GM20000 (cell line): Measurements from ENCODE around the gene POU2AF1.

Source experiments
- DNase-seq: peaks from one replicate; pipeline ENCODE4 v3.0.0; 2012; ENCODE audit warnings: low spot score
- TF ChIP-seq, protein P1 (sequence below): IDR thresholded peaks from 2 replicates; pipeline ENCODE4 v1.5.1; 2012; ENCODE audit warnings: mild to moderate bottlenecking, control low read depth; ENCODE audit errors: extremely low read depth, missing control alignments

POU2AF1 gene

GRCh38 chr11:111339758-111340388 is 39.2 kb downstream of the POU2AF1 start:
- DNase-seq, result no peak

DNA sequence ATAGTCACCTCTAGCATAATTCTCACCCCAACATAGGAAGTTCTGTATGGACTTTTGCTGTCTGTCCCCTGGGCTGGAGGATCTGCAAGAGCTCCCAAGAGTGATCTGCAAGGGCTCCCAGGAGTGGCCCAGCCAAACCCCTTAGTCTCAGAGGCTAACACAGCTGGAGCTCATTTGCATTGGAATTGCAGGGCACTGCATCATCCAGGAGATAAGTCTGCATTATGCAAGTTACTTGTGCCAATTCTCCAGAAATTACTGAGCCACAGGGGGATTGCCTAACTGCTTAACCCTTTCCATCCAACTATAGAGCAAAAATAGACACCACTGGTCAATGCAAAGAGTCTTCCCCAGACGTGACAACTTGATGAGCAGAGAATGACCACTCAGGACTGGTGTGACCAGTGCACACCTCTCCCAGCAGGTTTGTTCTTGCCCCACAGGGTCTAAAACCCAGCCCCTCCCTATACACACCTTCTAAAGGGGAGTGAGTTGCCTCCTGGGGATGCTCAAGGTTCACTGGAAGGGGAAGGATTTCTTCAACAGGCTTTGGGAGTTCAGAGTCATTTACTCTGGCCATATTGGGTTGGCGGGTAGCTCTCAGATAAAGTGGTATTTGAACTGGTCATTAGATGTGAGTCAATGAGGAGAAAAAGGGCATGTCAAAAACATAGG is 42.4 kb downstream of the POU2AF1 start:
- TF ChIP-seq, protein P1, sequence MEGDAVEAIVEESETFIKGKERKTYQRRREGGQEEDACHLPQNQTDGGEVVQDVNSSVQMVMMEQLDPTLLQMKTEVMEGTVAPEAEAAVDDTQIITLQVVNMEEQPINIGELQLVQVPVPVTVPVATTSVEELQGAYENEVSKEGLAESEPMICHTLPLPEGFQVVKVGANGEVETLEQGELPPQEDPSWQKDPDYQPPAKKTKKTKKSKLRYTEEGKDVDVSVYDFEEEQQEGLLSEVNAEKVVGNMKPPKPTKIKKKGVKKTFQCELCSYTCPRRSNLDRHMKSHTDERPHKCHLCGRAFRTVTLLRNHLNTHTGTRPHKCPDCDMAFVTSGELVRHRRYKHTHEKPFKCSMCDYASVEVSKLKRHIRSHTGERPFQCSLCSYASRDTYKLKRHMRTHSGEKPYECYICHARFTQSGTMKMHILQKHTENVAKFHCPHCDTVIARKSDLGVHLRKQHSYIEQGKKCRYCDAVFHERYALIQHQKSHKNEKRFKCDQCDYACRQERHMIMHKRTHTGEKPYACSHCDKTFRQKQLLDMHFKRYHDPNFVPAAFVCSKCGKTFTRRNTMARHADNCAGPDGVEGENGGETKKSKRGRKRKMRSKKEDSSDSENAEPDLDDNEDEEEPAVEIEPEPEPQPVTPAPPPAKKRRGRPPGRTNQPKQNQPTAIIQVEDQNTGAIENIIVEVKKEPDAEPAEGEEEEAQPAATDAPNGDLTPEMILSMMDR, result no peak
- no peak for DNase-seq

More at GRCh38 chr11:111339758-111340388, 39.2 kb downstream of the POU2AF1 start:
- TF ChIP-seq, protein P1, result no peak

DNA sequence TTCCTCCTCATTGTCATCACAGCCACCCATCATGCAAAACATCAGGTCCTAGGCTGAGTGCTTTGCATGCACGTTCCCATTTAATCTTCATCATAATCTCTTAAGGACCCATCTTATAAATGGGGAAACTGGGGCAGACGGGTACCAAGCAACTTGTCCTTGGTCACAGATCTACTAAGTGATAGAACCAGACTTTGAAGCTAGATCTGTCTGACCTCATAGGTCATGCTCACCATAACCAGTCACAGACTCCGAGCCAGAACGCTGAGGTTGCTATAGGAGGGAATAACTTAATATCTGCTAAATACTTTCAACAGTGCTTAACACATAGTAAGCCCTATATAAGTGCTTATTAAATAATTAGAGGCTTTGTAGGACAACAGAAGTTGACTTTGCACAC is 43.0 kb downstream of the POU2AF1 start:
- TF ChIP-seq, protein P1, result no peak
- no peak for DNase-seq

DNA sequence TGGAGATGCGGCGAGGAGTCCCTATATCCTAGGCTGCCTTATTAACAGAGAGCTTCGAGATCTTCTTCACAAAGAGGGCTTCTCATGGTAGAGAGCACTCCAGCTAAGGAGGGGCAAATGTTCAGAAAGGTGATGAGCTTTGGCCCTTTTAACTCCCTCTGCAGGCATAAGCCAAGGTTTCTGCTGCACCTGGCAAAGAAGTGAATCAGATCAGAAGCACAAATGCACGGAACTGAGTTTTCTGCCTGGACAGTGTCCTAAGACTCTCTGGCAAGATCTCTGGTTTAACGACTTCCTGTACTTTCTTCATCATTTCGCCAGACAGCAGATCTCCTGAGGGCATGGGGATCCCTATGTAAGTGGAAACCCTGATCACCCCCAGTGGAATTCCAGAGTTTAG is 43.5 kb downstream of the POU2AF1 start:
- TF ChIP-seq, protein P1, result no peak
- no peak for DNase-seq

DNA sequence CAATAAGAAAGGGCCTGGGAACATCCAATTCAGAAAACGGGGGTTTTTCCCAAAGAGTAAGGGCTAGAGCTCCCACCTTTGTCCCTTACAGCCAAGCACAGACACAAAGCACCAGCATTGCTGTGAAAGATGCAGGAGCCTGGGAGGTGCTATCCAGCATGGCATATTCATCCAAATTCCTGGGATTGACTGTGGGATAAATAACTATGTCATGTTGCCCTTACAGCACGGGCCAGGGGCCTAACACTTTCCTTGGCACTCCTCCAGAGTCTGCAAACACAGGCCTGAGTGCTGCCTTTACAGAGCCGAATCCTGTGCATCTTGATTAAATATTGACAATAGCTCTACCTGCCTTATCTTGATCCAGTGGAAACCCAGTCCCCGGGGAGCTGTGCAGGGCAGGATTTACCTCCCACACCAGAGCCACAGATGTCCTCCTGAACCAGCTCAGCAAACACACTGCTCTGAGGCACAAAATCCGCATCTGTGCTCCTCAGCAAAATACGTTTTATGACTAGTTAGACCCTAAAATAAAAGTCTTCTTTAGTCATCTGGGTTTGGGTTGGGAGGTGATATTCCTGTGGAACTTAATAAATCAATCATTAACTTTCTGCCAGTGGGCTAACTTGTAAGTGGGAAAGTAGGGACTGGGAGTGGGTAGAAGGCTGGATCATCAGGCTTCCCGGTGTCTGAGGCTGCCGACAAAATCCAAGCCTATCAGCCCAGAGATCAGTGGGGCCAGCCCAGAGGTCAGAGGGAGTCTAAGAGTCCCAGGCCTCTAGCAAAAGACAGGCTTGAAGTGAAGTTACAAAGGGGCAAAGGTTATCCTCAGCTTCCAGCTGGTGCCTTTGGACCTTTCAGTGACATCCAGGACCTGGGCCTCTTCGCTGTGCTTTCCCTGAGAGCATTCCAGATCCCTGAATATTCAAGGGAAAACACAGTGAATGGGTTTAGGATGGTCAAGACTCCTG is 44.3 kb downstream of the POU2AF1 start:
- DNase-seq, result no peak
- TF ChIP-seq, protein P1, result no peak

GRCh38 chr11:111331711-111332479 is 47.2 kb downstream of the POU2AF1 start:
- no peak for DNase-seq
- TF ChIP-seq, protein P1, result no peak
